Esophagus muscularis mucosa (tissue), 4 donors: ENCODE measurements around the gene SYMPK. TPM values are rescaled to one million over a fixed set of nuclear protein-coding genes. Genes with fewer than 3 reads are reported as not detected.
A peak's percentile ranks its signal among the peaks of the same experiment; 100 is the strongest.

Experiments
- DNase-seq: peaks from one replicate; pipeline ENCODE4 v3.0.0-alpha.2; 2017; ENCODE audit errors: extremely low spot score
- H3K27ac ChIP-seq, 4 donors: fragments of 200-600 bp; sonication (generic); replicated peaks in 1 of 4; 1 replicate in 3 of 4; 2 replicates in 1 of 4; pipeline ENCODE4 v1.5.1; 2016 to 2019; ENCODE audit warnings: mild to moderate bottlenecking in 1 of 4
- H3K27me3 ChIP-seq, 4 donors: fragments of 200-600 bp; sonication (generic); one replicate each; pipeline versions ENCODE4 v1.5.1 to v1.6.0; 2016 to 2019
- H3K36me3 ChIP-seq, 4 donors: fragments of 200-600 bp; sonication (generic); one replicate each; pipeline ENCODE4 v1.5.1; 2016 to 2019
- H3K4me1 ChIP-seq, 4 donors: fragments of 200-600 bp; sonication (generic); one replicate each; pipeline ENCODE4 v1.5.1; 2016 to 2019
- H3K4me3 ChIP-seq, 4 donors: fragments of 200-600 bp; sonication (generic); 1 replicate in 2 of 4; 2 replicates in 2 of 4; pipeline ENCODE4 v1.5.1; 2016 to 2019; ENCODE audit warnings: mild to moderate bottlenecking in 4 of 4, moderate library complexity in 1 of 4
- H3K9me3 ChIP-seq, 4 donors: fragments of 200-600 bp; sonication (generic); 1 replicate in 3 of 4; 2 replicates in 1 of 4; pipeline ENCODE4 v1.5.1; 2016 to 2019
- EP300 ChIP-seq: sonication (generic); formaldehyde crosslinking; IDR thresholded peaks from one replicate; pipeline ENCODE4 v1.6.1; 2017; ENCODE audit warnings: antibody characterized with exemption
- POLR2A ChIP-seq: fragments of 450-650 bp; IDR thresholded peaks from one replicate; pipeline ENCODE4 v1.6.1; 2017; ENCODE audit warnings: antibody characterized with exemption, moderate library complexity, mild to moderate bottlenecking, low read depth
- POLR2AphosphoS5 ChIP-seq, 2 donors: sonication (generic); formaldehyde crosslinking; IDR thresholded peaks; one replicate each; pipeline ENCODE4 v1.6.1; 2017; ENCODE audit warnings: antibody characterized with exemption in 2 of 2
- WGBS: methylation state at CpG from one replicate; pipeline ENCODE4 v1.1.5; 2018; 5-methylcytosine and 5-hydroxymethylcytosine counted together
- intact Hi-C: fragments of 100-400 bp; cut with DNase I; formaldehyde crosslinking; loops from one replicate; pipeline ENCODE4 v1.15.1; 2023
- total RNA-seq, 4 donors: library from RNA; depleted of rRNA; stranded (reverse); fragments of >200 nt; gene quantifications; one replicate each; pipeline versions ENCODE4 v1.1.0 to v1.2.1, GENCODE V29; 2016
- TF ChIP-seq, protein P1 (sequence below), 3 experiments: fragments of 200-600 bp in 2 of 3; fragments of 450-650 bp in 1 of 3; sonication (generic) in 2 of 3; IDR thresholded peaks; one replicate each; pipeline ENCODE4 v1.5.1; 2017 to 2019; ENCODE audit warnings: antibody characterized with exemption in 3 of 3, mild to moderate bottlenecking in 2 of 3, moderate library complexity in 1 of 3

SYMPK gene
- total RNA-seq, result 10 to 100 TPM; 22.0 to 44.2 (median 36.6) TPM

GRCh38 chr19:45862564-45863334 lies at the start of gene SYMPK:
SYMPK (minus strand) TSS chr19:45863147; CDS start chr19:45854495, 8,652 bp downstream.
- Histone ChIP-seq H3K9me3 (no peaks in the 10 kb centered on the region), H3K27me3 (peaks cover 10 to 31% (median 16%) of the 10 kb centered on the region in 4 donors), H3K36me3 (peaks cover 5 to 31% (median 22%) of the 10 kb centered on the region in 4 donors), H3K27ac (peak within 1 kb of the TSS; percentile 94 to 97 (median 96)), H3K4me1 (peaks cover 24 to 36% (median 33%) of the 10 kb centered on the region in 4 donors), H3K4me3 (peak within 1 kb of the TSS; percentile 94 to 100 (median 98))
- TF ChIP-seq EP300 (no peak), POLR2A (peak; percentile 36), POLR2AphosphoS5 (IDR thresholded peaks at IDR 0.05) (peak; percentile 87 to 97)
- TF ChIP-seq, protein P1, sequence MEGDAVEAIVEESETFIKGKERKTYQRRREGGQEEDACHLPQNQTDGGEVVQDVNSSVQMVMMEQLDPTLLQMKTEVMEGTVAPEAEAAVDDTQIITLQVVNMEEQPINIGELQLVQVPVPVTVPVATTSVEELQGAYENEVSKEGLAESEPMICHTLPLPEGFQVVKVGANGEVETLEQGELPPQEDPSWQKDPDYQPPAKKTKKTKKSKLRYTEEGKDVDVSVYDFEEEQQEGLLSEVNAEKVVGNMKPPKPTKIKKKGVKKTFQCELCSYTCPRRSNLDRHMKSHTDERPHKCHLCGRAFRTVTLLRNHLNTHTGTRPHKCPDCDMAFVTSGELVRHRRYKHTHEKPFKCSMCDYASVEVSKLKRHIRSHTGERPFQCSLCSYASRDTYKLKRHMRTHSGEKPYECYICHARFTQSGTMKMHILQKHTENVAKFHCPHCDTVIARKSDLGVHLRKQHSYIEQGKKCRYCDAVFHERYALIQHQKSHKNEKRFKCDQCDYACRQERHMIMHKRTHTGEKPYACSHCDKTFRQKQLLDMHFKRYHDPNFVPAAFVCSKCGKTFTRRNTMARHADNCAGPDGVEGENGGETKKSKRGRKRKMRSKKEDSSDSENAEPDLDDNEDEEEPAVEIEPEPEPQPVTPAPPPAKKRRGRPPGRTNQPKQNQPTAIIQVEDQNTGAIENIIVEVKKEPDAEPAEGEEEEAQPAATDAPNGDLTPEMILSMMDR (IDR thresholded peaks at IDR 0.05), result no peak
- intact Hi-C loops, result loop anchor here (2.0 to 10.0 kb wide), 2 partner anchors 24 to 152 kb away; partner anchors contain the start of gene IRF2BP1
- peak; percentile 99 for DNase-seq
- WGBS, result 0% methylated on average over 55 of the region's 65 CpGs

DNA sequence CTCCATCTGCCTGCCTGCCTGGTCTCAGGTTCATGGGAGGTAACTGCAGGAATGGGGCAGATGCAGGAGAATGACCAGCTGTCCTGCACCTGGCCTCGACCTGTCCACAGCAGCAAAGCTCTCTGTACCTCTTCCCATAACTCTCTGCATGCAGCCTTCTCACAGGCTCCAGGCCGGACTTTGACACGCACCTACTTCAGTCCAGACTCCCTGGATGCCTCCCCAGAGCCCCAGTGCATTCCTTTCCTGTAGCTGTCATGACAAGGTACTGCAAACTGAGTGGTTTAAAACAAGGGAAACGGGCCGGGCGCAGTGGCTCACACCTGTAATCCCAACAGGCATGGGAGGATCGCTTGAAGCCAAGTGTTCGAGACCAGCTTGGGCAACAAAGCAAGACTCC lies 48.3 kb upstream of the SYMPK start:
- TF ChIP-seq EP300 (no peak), POLR2AphosphoS5 (IDR thresholded peaks at IDR 0.05) (no peak), POLR2A (no peak)
- TF ChIP-seq, protein P1 (IDR thresholded peaks at IDR 0.05), result no peak
- intact Hi-C loops, result no loop called here
- 74% methylated on average over 7 of the region's 8 CpGs for WGBS

DNA sequence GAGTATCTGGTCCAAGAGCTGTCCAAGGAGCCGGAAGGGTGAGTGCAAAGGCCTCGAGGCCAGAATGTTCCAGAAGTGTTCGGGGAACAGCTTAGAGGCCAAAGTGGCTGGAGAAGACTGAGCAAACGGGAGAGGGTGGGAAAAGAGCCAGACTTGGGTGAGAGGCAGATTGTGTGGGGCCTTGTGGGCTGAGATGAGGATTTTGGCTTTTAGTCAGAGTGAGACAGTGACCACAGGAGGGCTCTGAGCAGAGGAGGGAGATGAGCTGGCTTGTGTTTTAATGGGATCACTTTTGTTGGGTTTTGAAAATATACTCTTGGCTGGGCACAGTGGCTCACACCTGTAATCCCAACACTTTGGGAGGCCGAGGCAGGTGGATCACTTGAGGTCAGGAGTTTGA lies 46.0 kb upstream of the SYMPK start:
- Histone ChIP-seq H3K27me3 (peaks cover 0 to 40% (median 1%) of the 10 kb centered on the region in 4 donors), H3K4me3 (no peak overlapping the region), H3K36me3 (no peaks in the 10 kb centered on the region), H3K9me3 (no peaks in the 10 kb centered on the region), H3K4me1 (no peaks in the 10 kb centered on the region), H3K27ac (no peak overlapping the region)
- TF ChIP-seq EP300 (no peak), POLR2AphosphoS5 (IDR thresholded peaks at IDR 0.05) (no peak), POLR2A (no peak)
- TF ChIP-seq, protein P1 (IDR thresholded peaks at IDR 0.05), result no peak
- DNase-seq, result no peak
- intact Hi-C loops, result loop anchor here (10.0 kb wide), 1 partner anchor 86 kb away; the partner anchor contains the start of gene CCDC61
- WGBS, result 78% methylated on average over 5 of the region's 5 CpGs

More for the DNA sequence above, 48.3 kb upstream of the SYMPK start:
- Histone ChIP-seq H3K4me3 (no peak overlapping the region), H3K9me3 (no peaks in the 10 kb centered on the region), H3K27me3 (peaks cover 0 to 60% (median 2%) of the 10 kb centered on the region in 4 donors), H3K27ac (no peak overlapping the region), H3K4me1 (no peaks in the 10 kb centered on the region), H3K36me3 (no peaks in the 10 kb centered on the region)
- no peak for DNase-seq

- no peak for DNase-seq
- 93% methylated on average over 3 of the region's 3 CpGs for WGBS
- TF ChIP-seq POLR2AphosphoS5 (IDR thresholded peaks at IDR 0.05) (no peak), EP300 (no peak), POLR2A (no peak)
- TF ChIP-seq, protein P1 (IDR thresholded peaks at IDR 0.05), result no peak
- no peak overlapping the region for H3K27ac ChIP-seq
- no peak overlapping the region for H3K4me3 ChIP-seq
- no peaks in the 10 kb centered on the region for H3K36me3 ChIP-seq
- H3K9me3 ChIP-seq, result no peaks in the 10 kb centered on the region
- intact Hi-C loops, result loop anchor here (10.0 kb wide), 1 partner anchor 89 kb away; the partner anchor contains the start of gene CCDC61
- H3K4me1 ChIP-seq, result peaks cover 11 to 19% (median 17%) of the 10 kb centered on the region in 4 donors
- H3K27me3 ChIP-seq, result peaks cover 0 to 14% (median 2%) of the 10 kb centered on the region in 4 donors
Measured at GRCh38 chr19:45906221-45906620, 43.3 kb upstream of the SYMPK start.
